Stimulated activated CD8-positive, alpha-beta memory T cell treated with anti-CD3 and anti-CD28 coated beads, Interleukin-12 subunit alpha, Interleukin-12 subunit beta, amount 100 ng/mL, for 4 hours (primary cell): ENCODE data around the gene MSH3.

Experiments
- DNase-seq: peaks from one replicate; pipeline ENCODE4 v3.0.0-alpha.2; 2020; ENCODE audit warnings: low read depth

MSH3 gene

GRCh38 chr5:80905405-80905804 lies 251.0 kb downstream of the MSH3 start:
- DNase-seq, result no peak

- no peak for DNase-seq
Observed at GRCh38 chr5:80912479-80912878, 258.0 kb downstream of the MSH3 start.

- no peak for DNase-seq
Observed at GRCh38 chr5:80915716-80916115, 261.3 kb downstream of the MSH3 start.

- DNase-seq, result no peak
Observed at GRCh38 chr5:80916676-80917075, 262.2 kb downstream of the MSH3 start.

GRCh38 chr5:80917631-80918030 lies 263.2 kb downstream of the MSH3 start:
- no peak for DNase-seq

- no peak for DNase-seq
Observed at GRCh38 chr5:80919678-80920196, 265.3 kb downstream of the MSH3 start.

GRCh38 chr5:80920333-80920732 lies 265.9 kb downstream of the MSH3 start:
- DNase-seq, result no peak

- DNase-seq, result no peak
Observed at GRCh38 chr5:80921026-80921425, 266.6 kb downstream of the MSH3 start.

GRCh38 chr5:80925931-80926330 lies 271.5 kb downstream of the MSH3 start:
- no peak for DNase-seq
